CD4-positive, alpha-beta T cell treated with Interferon gamma for 1 hour (primary cell): ENCODE measurements around the gene SLC25A13.

Experiments used
- DNase-seq: peaks from one replicate; pipeline ENCODE4 v3.0.0-alpha.2; 2020

The SLC25A13 gene

DNA sequence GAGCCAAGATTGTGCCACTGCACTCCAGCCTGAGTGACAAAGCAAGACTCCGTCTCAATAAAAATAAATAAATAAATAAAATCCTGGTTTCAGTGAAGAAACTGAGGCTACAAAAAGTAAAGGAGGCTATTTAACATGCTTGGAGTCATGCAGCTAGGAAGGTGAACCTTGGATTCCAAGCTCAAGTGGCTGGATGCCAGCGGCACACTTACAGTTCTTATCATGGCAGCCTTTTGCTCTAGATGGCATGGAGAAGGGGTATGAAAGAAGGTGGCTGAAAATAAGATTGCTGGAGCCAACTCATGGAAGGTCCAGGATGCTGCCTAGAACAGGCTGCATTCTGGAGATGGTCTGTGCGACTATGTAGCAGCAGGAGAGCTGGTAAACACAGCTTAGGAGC, 170.0 kb downstream of the SLC25A13 start:
- DNase-seq = no peak

DNA sequence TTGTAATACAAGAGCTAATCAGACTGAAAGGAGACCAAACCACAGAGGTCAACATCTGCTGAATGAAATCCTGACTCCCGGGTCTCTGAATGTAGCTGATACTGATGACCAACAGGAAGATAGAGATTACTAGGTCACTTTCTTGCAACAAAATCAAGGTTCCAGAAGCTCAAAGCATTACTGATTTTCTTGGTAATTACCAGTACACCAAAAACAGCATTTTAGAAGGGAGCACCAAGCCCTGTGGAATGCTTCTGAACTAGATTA, 177.7 kb downstream of the SLC25A13 start:
- DNase-seq = no peak

DNA sequence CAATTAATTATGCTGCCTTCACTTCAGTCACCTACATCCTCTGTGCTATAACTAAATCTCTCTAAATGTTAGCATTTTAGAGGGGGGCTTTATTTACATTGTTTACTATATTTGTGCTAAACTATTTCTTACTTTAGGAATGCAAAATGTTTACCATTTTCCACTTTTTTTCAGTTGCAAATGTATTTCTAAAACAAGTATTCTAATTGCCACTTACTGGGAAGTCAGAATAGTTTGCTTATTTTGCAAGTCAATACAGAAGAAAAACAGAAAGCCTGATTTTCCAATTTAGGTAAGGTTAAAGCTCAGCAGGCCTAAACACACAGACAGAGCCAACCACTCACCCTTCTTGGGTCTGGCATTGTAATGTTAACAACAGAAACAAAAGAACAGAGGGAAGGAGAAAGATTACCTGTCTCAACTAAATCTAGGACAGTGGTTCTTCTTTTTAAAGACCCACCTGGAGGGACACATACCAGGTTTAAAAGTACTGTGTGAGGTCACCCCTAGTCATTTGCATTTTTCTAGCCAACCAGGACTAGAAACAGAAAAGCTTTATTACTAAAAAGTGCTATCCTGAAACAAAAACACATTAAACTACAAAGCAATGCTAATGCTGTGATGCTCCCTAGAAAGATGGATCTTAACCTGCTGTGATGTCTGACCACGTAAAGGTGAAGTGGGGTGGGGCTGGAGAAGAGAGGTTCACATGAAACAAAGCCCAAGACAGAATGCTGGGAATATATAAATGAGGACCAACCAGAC, 178.2 kb downstream of the SLC25A13 start:
- DNase-seq = no peak

DNA sequence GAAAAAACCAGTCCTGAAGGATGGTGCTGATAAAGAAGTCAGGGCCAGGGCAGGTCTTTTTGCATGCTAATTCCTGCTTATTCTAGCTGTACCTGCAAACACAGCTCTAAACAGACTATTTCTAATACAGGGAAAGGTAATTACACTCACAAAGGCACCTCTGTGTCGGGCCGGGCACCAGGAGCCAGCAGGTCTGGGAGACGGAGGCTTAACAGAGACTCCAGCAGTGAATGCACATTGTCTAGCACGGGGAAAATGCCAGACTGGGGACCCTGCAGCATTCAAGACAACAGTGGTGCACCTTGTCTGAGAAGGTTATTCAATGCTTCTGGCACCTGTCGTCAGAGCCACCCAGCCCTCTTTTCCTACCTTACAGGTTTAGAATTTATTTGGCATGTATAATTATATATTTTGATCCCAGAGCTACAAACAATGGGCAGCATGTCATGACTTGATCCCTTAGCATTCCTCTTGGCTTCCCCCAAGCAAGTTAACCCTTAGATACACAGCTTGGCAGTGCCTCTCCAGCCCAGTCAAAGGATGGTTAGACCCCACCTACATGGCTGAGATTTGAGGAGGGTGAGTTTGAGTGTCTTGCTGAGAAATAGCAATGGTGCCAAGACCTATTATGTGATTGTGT, 185.2 kb downstream of the SLC25A13 start:
- DNase-seq = no peak

DNA sequence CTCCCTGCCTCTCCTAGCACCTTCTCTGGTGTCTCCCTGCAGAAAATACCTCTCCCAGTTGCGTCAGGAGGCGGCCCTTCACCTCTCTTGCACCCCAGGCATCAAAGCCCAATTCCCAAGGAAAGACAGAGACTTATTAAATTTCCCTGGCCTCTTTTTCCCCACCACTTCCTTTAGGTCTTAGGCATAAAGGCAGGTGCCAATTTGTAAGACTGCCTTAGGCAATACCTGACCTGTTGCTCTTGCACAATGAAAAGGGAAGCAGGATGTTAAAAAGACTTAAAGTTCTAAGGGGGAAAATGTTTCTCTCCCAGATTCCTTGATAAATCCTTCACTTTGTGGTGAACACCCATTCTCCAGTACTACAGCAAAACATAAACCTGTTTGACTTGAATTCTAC, 186.7 kb downstream of the SLC25A13 start:
- no peak for DNase-seq

DNA sequence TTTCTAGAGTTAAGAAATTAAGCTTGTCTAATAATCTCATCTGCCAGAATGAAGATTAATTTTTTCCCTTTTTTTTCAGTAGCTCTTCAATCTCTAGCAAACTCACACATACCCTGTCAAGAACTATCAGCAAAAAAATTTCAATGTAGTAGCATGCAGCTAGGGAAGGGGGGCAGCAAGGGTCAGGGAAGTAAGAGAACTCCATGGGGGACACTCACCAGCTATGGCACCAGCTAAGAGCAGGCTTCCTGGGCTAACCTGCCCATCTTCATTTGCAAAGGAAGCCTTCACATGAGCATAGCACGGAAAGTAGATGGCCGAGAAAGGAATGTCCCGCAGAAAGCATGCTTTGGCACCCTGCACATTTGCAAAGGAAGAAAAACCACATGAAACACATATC, 190.4 kb downstream of the SLC25A13 start:
- no peak for DNase-seq

DNA sequence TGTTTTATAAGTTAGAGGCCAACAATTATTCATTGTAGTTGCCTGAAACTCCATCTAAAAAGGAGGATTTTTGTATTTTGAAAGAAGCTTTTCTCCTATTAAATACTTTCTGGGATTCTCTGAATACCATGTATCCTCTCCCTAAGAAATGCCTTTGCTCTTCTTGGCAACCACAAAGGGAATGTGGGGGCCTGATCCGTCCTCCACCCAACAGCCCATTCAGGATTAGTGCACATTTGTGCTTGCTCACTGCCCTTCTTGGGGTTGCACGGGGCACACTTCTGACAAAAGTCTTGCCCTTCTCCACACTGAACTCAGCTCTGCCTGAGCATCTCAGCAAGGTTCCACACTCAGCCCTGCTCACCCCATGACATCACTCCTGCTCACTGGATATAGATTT, 194.2 kb downstream of the SLC25A13 start:
- no peak for DNase-seq

DNA sequence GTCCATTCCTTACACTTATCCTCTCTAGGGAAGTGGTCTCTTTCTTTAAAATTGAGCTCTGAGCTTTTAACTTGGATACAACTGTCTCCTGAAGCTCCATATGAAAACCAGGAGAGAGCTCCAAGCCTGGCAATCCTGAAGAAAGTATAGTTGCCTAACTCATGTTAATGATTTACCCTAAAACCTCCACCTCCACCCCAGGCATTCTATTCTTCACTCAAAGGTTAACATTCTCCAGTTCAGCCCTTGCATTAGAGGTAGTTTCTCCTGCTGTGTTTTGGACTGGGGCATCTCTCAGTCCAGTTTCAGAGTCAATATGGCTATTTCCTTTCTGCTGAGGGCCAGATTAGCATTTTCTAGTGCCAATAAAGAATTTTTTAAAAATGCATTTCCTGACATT, 195.5 kb downstream of the SLC25A13 start:
- no peak for DNase-seq

DNA sequence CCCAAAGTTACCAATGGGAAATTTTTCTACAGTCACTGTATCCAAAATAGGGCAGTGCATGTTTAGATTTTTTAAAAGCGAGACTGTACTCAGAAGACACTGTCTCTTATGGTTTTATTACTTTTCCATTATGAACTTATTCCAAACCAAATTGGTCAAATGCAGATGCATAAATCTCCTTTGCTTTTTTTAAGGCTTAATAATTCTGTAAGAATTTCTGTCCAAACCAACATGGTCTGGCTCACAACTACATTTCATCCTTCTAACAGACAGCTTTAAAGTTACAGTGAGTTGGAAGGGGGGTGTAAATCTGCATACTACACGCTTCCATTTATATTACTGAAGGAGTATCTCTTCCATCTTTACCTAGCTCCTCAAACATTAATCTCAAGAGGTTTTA, 199.2 kb downstream of the SLC25A13 start:
- DNase-seq = no peak

DNA sequence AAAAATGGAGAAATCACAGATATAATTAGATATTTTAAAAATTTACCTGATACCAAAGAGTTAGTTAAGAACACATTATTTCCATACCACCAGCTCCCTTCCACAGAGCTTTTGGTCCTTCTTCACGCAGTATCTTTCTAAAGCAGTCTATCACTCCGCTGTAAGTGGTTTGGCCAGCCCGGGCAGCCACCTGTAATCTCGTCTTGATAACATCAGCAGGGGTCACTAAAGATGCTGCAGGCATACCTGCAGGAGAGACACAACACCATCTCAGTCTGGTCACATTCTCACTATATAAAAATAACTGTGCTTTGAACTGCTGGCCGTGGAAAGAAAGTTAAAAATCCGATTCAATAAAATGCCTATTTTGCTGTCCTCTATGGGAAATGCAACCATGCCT, 200.1 kb downstream of the SLC25A13 start:
- no peak for DNase-seq

DNA sequence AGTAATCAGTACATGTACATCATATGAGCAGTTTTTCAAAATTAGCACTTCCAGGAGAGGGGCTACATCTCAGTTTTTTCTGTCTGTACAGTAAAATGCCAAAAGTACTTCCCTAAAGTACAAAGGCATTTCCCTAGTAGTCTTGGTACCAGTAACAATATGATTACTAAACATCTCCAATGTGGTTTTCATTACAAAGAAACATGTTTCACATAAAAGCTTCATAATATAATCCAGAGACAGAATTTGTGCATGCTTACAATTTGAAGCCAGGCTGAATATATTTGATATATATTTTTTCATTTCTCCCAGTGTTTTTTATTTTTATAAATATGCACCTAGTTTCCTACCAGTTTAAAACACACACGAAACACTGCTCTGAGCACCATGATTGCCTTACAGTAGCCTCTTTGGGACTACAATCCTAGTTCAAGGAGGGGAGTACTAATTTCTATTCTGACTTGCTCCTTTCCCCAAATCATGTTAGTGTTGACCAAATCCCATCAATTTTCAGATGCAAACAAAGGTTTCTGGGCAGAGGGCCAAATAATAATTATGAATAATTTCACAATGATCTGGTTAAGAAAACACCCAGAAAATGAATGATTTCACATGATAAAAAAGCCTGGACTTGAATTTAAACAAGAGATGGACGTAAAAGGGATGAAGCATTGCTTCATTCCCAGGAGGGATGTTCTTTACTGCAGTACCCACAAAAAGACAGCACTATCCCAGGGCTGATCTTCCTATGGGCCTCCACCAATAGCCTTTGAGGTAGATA, 201.3 kb downstream of the SLC25A13 start:
- no peak for DNase-seq

DNA sequence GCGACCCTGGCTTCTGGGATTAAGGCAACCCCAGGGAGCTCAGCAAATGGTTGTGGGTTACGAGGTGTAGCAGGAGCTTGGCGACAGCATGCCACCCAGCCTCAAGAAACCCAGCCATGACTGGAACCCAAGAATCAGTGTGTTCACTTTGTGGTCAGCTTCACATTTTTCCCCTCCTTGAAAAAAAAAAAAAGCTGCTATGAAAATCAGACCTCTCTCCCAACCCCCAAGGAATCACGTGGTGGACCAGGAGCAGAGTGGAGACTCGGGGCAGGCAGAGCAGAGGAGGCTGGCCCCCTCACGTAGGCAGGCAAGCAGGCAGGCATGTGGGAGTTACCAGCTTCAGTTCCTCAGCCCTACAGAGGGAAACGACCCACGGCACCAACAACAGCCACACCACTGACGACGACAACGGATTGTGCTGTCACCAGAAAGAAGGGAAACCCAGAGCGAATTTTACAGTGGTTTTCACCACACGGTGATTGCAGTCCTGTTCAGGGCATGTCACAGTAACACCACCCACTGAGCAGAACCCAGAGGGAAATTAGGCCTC, 203.4 kb downstream of the SLC25A13 start:
- DNase-seq = no peak

DNA sequence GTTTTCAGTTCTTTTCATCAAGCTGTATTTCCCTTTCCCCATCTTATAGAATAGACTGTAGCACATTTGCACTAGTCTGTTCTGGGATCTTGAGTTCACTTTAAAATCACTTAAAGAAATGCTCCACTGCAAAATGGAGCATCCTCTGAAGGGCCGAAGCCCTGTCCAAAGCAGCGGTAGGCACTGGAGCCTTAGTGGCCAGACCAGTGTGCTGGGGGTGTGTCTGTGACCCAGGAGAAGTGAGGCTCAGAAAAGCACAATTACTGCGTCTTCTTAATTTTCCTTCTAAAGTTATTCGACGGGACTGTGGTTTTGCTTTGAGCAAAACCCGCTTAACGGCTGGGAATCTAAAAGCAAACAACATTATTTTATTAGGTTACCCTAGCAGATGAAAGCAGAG, 205.7 kb downstream of the SLC25A13 start:
- no peak for DNase-seq

DNA sequence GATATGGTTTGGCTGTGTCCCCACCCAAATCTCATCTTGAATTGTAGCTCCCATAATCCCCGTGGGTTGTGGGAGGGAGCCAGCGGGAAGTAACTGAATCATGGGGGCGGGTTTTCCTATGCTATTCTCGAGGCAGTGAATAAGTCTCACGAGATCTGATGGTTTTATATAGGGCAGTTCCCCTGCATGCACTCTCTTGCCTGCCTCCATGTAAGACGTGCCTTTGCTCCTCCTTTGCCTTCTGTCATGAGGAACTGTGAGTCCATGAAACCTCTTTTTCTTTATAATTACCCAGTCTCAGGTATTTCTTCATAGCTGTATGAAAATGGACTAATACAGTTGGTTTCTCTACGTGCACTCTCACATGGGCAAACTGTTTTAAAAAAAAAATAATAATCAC, 207.7 kb downstream of the SLC25A13 start:
- DNase-seq = no peak

DNA sequence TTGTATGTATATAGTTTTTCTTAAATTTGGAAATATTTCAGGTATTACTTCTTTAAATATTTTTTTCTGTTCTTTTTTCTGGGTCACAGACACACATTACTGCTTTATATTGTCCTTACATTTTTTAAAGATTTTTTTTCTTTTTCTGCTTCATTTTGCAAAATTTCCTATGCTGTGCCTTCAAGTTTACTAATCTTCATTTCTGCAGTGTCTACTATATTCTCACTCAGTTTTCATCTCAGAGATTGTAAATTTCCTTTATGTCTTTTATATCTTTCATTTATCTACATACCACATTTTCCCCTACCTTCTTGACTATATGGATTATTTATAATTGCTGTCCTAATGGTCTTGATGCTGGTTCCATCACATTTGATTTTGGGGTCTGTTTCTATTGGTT, 210.5 kb downstream of the SLC25A13 start:
- no peak for DNase-seq

DNA sequence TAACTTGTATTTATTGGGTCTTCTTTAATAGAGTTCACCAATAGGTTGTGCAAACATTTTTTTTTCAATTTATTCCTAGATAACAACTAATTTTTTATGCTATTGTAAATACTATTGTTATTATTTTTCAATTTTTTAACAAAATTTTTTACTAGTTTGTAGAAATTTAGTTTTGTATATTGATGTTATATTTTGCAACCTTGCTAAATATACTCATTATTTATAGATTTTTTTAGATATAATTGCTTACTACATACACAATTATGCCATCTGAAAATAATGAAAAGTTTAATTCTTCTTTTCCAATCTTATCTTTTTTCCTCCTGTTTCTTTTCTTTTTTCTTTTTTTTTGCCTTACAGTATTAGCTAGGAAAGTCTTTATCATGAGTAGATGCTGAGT, 216.9 kb downstream of the SLC25A13 start:
- no peak for DNase-seq

DNA sequence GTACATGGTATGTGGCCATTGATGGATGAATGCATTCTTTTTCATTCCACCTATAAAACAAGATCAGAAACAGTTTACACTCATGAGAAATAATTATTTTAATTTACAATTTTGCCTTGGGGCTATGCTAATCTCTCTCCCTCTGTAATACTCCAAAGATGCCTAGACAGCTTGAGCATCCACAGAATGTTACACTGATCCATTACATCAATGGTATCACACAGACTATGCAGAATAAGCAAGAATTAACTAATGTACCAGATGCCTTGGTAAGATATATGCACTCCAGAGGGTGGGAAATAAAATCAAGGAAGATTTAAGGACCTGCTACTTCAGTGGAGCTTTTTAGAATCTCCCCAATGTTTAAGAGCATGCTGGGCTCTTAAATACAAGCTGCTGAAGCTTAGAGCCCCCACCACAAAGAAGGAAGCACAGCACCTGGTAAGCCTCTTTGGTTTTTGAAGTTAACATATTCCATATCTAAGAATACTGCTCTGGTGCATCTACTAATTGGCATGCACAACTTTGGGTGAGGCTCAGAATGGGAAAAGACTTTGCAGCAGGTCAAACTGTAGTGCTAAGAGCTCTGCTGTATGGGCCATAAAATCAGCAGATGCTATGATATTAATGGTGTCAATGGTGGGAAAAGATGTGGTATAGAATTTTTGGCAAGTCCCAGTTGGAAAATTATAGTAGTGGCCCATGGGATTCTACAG, 219.6 kb downstream of the SLC25A13 start:
- no peak for DNase-seq

DNA sequence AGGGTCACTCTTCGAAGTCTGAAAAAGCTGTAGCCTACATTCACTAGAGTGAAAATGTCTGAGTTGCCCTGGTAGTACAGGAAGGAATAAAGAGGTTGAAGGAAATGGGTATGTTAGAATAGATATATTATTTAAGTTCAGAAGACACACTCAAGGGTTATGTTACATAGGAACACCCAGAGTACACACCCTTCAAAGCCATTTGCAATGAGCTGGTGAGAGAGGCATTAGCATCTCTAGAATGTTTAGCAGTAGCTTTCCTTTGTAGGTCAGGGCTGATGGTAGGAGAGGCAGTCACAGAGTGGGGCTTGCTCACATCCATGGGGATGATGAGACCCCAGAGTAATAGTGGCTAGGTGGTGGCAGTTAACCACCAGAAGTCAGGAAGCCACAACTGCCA, 221.2 kb downstream of the SLC25A13 start:
- DNase-seq = no peak

DNA sequence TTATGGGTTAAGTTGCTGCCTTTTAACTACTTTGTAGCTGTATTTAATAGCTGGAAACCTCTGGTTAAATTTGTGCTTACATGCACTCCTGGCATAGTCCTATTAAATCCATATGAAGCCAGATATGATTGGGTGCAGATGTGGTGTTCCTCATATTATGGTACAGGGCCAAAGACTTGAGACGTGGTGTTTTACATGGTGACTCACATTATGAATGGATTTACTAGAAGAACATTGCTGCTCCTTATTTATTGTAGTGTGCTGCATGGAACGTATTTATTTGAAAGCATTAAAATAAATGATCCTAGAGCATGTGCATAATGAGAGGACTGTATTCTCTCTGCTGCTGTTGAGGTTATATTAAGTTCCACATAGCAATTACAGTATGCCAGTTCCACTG, 224.1 kb downstream of the SLC25A13 start:
- no peak for DNase-seq

DNA sequence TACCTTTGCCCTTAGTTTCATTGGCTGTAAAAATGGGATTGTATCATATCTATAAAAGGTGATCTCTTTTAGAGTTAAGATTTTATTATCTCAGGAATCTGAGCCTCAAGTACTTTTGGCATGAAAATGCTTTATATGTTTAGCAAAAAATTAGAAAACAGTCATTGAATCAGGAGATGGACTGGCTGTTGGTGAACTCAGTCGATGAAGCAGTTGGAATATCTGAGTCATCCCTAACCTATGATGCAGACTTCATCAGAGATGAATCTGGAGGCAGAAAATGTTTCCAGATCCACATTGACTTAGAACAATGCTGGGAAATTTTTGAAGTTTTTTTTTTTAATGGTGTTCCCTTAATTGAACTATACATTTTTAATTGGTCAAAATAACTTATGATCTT, 228.5 kb downstream of the SLC25A13 start:
- DNase-seq = no peak

DNA sequence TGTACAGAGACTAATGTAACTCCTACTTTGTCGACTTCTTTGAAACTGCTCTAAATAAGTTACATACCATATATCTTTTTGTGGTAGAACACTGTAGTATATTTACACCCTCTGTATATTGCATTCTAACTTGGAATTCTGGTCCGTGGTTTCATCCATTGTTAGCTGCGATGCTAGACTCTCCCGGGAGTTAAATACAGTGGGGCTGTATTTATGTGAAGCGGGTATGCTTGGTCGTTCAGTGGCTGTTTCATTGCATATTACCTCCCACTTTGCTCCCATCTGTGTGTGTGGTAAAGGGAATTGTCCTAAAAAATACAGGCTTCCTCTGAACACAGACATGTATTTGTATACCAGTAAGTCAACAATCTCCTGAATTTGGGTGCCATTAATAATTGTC, 231.1 kb downstream of the SLC25A13 start:
- DNase-seq = no peak

DNA sequence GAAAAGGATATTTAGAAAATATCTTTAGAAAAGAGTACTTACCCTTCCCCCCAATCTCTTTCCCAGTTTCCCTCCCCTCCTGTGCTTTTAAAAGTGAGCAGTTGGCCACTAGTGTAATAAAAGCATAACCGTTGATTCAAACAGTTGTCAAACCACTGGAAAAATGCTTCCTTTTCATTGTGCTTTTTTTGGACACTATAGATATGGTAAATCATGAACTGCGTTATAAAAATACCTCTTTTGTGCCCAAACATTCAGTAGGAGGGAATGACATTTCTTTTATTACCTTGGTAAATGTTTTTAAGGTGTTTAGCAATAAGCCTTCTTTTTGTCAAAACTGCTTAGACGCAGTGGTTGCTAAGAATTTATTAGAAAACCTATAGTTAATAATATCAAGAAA, 232.4 kb downstream of the SLC25A13 start:
- DNase-seq = no peak

DNA sequence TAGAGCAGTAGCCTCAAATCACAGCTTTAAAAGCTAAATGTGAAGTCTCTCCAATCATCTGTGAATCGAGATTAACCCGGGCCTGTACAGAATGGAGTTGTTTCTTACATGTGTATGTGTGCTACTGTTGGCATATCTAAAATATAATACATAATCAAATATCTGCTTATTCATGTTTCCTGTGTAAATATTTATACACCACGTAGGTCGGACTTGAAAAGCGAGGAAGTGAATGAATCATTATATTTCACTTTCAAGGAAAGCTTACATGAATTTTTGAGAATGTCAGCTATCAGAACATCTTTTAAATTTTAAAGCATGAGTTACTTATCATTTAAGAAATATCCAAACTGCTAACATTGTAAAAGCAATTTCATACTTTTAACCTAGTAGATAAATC, 233.3 kb downstream of the SLC25A13 start:
- DNase-seq = no peak
